ENCODE results near the gene BCL2L2.

Gene BCL2L2

DNA sequence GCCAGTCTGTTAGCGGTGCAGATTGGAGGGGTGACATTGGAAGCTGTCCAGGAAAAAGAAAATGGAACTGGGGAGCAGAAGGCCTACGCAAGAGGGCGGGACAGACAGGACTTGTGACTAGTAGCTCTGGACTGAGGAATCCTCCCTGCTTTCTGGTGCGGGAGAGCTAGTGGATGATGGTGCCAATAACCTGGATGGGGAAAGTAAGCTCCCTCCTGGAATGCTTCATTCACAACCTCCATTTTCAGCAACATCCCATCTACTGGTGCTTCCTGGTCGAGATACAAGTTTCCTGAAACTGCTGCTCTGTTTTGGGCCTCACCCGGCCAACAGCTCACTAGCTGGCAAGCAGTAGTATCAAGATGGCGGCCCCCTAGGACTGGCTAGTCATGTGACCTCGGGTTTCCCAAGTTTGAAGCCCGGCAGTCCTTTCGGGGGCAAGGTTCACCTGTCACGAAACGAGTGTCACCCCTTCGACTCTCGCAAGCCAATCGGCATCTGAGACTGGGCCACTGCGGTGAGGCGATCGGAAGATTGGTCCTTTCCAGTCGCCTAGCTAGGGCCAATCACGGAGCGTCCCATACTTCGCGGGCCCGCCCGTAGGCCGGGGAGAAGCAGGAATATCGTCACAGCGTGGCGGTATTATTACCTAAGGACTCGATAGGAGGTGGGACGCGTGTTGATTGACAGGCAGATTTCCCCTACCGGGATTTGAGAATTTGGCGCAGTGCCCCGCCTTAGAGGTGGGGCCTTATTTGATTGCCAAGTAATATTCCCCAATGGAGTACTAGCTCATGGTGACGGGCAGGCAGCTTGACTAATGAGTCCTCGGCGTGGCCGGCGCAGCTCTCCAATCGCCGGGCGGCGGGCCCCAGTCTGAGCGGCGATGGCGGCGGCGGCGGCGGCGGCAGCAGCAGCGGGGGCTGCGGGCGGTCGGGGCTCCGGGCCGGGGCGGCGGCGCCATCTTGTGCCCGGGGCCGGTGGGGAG, 14.2 kb downstream of the BCL2L2 start, which contains the start of gene PABPN1:
Gene PABPN1, plus strand, starts transcription at position 874 of the 988 bp plus-strand sequence. Its CDS starts 13 bp downstream, at position 887.
- Histone ChIP-seq H3K4me3 (ENCODE audit: low read length) (peak within 1 kb of the TSS; percentile 98), H3K36me3 (ENCODE audit: control insufficient read depth, low read length) (peaks cover 51% of the 10 kb centered on the region), H3K9me2 (replicated peaks; ENCODE audit: control insufficient read depth, low read length) (no peaks in the 10 kb centered on the region), H3K4me1 (ENCODE audit: control insufficient read depth, low read length) (peaks cover 22% of the 10 kb centered on the region), H3K27ac (ENCODE audit: low read depth, low read length) (peak within 1 kb of the TSS; percentile 76), H3F3A (ENCODE audit: control insufficient read depth, insufficient read depth) (peaks cover 17% of the 10 kb centered on the region), H3K27me3 (ENCODE audit: control insufficient read depth, low read length) (no peaks in the 10 kb centered on the region), H3K4me2 (ENCODE audit: low read length) (peak within 1 kb of the TSS; percentile 84), H4K20me1 (ENCODE audit: control insufficient read depth, insufficient read depth, low read depth, low read length) (no peaks in the 10 kb centered on the region; the same call in 1 of the 2 replicates), H3K9me3 (ENCODE audit: control insufficient read depth, insufficient read depth, low read length) (no peaks in the 10 kb centered on the region), H3K79me2 (ENCODE audit: control insufficient read depth, low read length) (peaks cover 37% of the 10 kb centered on the region)
- TF ChIP-seq, protein P1, sequence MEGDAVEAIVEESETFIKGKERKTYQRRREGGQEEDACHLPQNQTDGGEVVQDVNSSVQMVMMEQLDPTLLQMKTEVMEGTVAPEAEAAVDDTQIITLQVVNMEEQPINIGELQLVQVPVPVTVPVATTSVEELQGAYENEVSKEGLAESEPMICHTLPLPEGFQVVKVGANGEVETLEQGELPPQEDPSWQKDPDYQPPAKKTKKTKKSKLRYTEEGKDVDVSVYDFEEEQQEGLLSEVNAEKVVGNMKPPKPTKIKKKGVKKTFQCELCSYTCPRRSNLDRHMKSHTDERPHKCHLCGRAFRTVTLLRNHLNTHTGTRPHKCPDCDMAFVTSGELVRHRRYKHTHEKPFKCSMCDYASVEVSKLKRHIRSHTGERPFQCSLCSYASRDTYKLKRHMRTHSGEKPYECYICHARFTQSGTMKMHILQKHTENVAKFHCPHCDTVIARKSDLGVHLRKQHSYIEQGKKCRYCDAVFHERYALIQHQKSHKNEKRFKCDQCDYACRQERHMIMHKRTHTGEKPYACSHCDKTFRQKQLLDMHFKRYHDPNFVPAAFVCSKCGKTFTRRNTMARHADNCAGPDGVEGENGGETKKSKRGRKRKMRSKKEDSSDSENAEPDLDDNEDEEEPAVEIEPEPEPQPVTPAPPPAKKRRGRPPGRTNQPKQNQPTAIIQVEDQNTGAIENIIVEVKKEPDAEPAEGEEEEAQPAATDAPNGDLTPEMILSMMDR (IDR thresholded peaks at IDR 0.05; ENCODE audit: low read depth, low read length, poor library complexity, severe bottlenecking) = no peak
- no peak for TF ChIP-seq EZH2phosphoT487 (IDR thresholded peaks at IDR 0.05; ENCODE audit: borderline replicate concordance, low read length)

GRCh38 chr14:23321572-23322547, 15.2 kb downstream of the BCL2L2 start:
- Histone ChIP-seq H3K4me2 (ENCODE audit: low read length) (peak overlapping the region; percentile 69), H3K27me3 (ENCODE audit: control insufficient read depth, low read length) (no peaks in the 10 kb centered on the region), H3K9me3 (ENCODE audit: control insufficient read depth, insufficient read depth, low read length) (no peaks in the 10 kb centered on the region), H3K36me3 (ENCODE audit: control insufficient read depth, low read length) (peaks cover 57% of the 10 kb centered on the region), H3K4me3 (ENCODE audit: low read length) (peak overlapping the region; percentile 98), H3K27ac (ENCODE audit: low read depth, low read length) (peak overlapping the region; percentile 54), H3K4me1 (ENCODE audit: control insufficient read depth, low read length) (peaks cover 22% of the 10 kb centered on the region), H3K79me2 (ENCODE audit: control insufficient read depth, low read length) (peaks cover 37% of the 10 kb centered on the region), H3F3A (ENCODE audit: control insufficient read depth, insufficient read depth) (peaks cover 25% of the 10 kb centered on the region), H3K9me2 (replicated peaks; ENCODE audit: control insufficient read depth, low read length) (no peaks in the 10 kb centered on the region), H4K20me1 (ENCODE audit: control insufficient read depth, insufficient read depth, low read depth, low read length) (no peaks in the 10 kb centered on the region; the same call in 1 of the 2 replicates)
- no peak for TF ChIP-seq EZH2phosphoT487 (IDR thresholded peaks at IDR 0.05; ENCODE audit: borderline replicate concordance, low read length)
- TF ChIP-seq, protein P1 (IDR thresholded peaks at IDR 0.05; ENCODE audit: low read depth, low read length, poor library complexity, severe bottlenecking) = no peak

DNA sequence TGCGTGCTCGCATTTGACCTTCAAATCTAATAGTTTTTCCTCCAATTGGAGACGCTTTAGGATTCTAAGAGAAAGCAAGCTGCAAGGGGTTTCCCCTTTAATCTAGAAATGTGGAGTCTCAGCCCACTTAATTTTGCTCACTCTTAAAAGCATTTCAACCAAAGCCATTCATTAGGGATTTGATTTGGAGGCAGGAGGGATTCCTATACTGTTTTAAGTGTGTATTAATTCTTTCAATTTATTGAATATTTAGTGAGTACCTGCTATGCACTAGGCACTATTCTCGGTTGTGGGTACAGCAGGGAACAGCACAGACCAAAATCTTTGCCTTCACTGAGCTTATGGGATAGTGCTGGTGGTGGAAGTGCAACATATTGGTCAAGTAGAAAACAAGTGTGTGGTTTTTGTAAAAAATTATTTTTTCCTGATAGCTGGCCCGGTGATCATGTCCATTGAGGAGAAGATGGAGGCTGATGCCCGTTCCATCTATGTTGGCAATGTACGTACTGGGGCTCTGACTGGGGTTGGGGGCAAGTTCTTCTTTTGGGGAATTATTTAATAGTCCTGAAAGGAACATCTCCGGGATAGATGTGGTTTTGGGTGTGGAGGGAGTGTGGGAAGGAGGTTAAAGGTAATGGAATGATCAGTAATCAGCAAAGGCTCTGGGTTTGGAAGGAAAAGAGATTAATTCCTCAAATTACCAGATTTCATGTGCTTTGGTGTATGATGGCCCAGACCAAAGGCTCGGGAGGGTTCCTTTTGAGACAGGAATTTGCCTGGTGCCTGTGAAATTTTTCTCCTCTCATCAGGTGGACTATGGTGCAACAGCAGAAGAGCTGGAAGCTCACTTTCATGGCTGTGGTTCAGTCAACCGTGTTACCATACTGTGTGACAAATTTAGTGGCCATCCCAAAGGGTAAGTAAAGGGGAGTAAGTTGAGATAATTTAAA, 16.2 kb downstream of the BCL2L2 start:
- Histone ChIP-seq H3K9me2 (replicated peaks; ENCODE audit: control insufficient read depth, low read length) (no peaks in the 10 kb centered on the region), H3K9me3 (ENCODE audit: control insufficient read depth, insufficient read depth, low read length) (no peaks in the 10 kb centered on the region), H4K20me1 (ENCODE audit: control insufficient read depth, insufficient read depth, low read depth, low read length) (no peaks in the 10 kb centered on the region; the same call in 1 of the 2 replicates), H3K4me2 (ENCODE audit: low read length) (peak overlapping the region; percentile 69), H3F3A (ENCODE audit: control insufficient read depth, insufficient read depth) (peaks cover 34% of the 10 kb centered on the region), H3K4me1 (ENCODE audit: control insufficient read depth, low read length) (peaks cover 22% of the 10 kb centered on the region), H3K36me3 (ENCODE audit: control insufficient read depth, low read length) (peaks cover 57% of the 10 kb centered on the region), H3K79me2 (ENCODE audit: control insufficient read depth, low read length) (peaks cover 37% of the 10 kb centered on the region), H3K4me3 (ENCODE audit: low read length) (peak overlapping the region; percentile 98), H3K27me3 (ENCODE audit: control insufficient read depth, low read length) (no peaks in the 10 kb centered on the region), H3K27ac (ENCODE audit: low read depth, low read length) (0 out of 2 replicates have a peak overlapping the region, but pooled peaks have one; percentile 39)
- no peak for TF ChIP-seq EZH2phosphoT487 (IDR thresholded peaks at IDR 0.05; ENCODE audit: borderline replicate concordance, low read length)
- TF ChIP-seq, protein P1 (IDR thresholded peaks at IDR 0.05; ENCODE audit: low read depth, low read length, poor library complexity, severe bottlenecking) = no peak
